Activated T-helper 1 cell treated with anti-CD3 and anti-CD28 coated beads, Interleukin-12 subunit alpha, Interleukin-12 subunit beta, Interleukin-2, Interleukin-4 antibody, amounts not matched to agents 30 ng/mL and 10 ng/mL and 1 ng/mL, durations not matched to agents 14 hours and 24 hours and 36 hours (primary cell): Measurements from ENCODE around the gene ZFP1. TPM values are rescaled to one million over a fixed set of nuclear protein-coding genes. Genes with fewer than 3 reads are reported as not detected.
"Not testable (repeated sequence)": the region's sequence is repeated elsewhere in the genome, so short reads cannot be mapped to it uniquely, and the experiment has no call there.

Source experiments
- DNase-seq: peaks from one replicate; pipeline ENCODE4 v3.0.0; 2021; ENCODE audit warnings: low spot score
- H3K27ac Mint-ChIP-seq: one replicate; pipeline ENCODE4 v1.8.0; 2021; ENCODE audit warnings: mild to moderate bottlenecking, mixed read lengths
- H3K27me3 Mint-ChIP-seq: one replicate; pipeline ENCODE4 v1.8.0; 2022; ENCODE audit warnings: mild to moderate bottlenecking, moderate library complexity, mixed read lengths; ENCODE audit not compliant: insufficient read depth
- H3K36me3 Mint-ChIP-seq: one replicate; pipeline ENCODE4 v1.8.0; 2021; ENCODE audit warnings: low read depth, mixed read lengths
- H3K4me1 Mint-ChIP-seq: one replicate; pipeline ENCODE4 v1.8.0; 2021; ENCODE audit warnings: low read depth, mixed read lengths
- H3K4me3 Mint-ChIP-seq: one replicate; pipeline ENCODE4 v1.8.0; 2021; ENCODE audit warnings: mild to moderate bottlenecking, moderate library complexity, mixed read lengths
- H3K9me3 Mint-ChIP-seq: one replicate; pipeline ENCODE4 v1.8.0; 2021; ENCODE audit warnings: mixed read lengths
- intact Hi-C: fragments of 100-400 bp; cut with micrococcal nuclease; formaldehyde crosslinking; loops from one replicate; pipeline ENCODE4 v1.15.1; 2024
- total RNA-seq: library from RNA; stranded (reverse); gene quantifications from 2 replicates; pipeline ENCODE4 v1.2.3, GENCODE V29; 2022

ZFP1 gene
- total RNA-seq, 1 donor from 2014 or later: 12.3 TPM

GRCh38 chr16:75116081-75116910 lies 32.0 kb upstream of the ZFP1 start, which contains the start of gene LDHD:
Gene LDHD, minus strand, starts transcription at chr16:75116780. Its CDS starts 60 bp downstream, at chr16:75116720.
- Mint-ChIP-seq H3K9me3 (peaks cover 2% of the 10 kb centered on the region), H3K27me3 (no peaks in the 10 kb centered on the region), H3K36me3 (peaks cover under 1% of the 10 kb centered on the region), H3K4me1 (peaks cover 8% of the 10 kb centered on the region), H3K27ac (no peak within 1 kb of the TSS), H3K4me3 (peak within 1 kb of the TSS; percentile 45)
- intact Hi-C loops: no loop called here
- DNase-seq: no peak

GRCh38 chr16:75116911-75117245 lies 31.4 kb upstream of the ZFP1 start:
- Mint-ChIP-seq H3K4me1 (peaks cover 2% of the 10 kb centered on the region), H3K4me3 (no peak overlapping the region), H3K27me3 (no peaks in the 10 kb centered on the region), H3K9me3 (peaks cover 6% of the 10 kb centered on the region), H3K36me3 (peaks cover 1% of the 10 kb centered on the region), H3K27ac (no peak overlapping the region)
- DNase-seq: no peak
- intact Hi-C loops: no loop called here

GRCh38 chr16:75118943-75119539 lies 29.3 kb upstream of the ZFP1 start:
- H3K27ac Mint-ChIP-seq: no peak overlapping the region
- H3K27me3 Mint-ChIP-seq: no peaks in the 10 kb centered on the region
- H3K36me3 Mint-ChIP-seq: peaks cover 1% of the 10 kb centered on the region
- H3K4me1 Mint-ChIP-seq: no peaks in the 10 kb centered on the region
- H3K9me3 Mint-ChIP-seq: peaks cover 15% of the 10 kb centered on the region
- no peak for DNase-seq
- intact Hi-C loops: no loop called here
- H3K4me3 Mint-ChIP-seq: no peak overlapping the region

- Mint-ChIP-seq H3K36me3 (peaks cover 1% of the 10 kb centered on the region), H3K4me3 (no peak overlapping the region), H3K27me3 (no peaks in the 10 kb centered on the region), H3K4me1 (no peaks in the 10 kb centered on the region), H3K9me3 (peaks cover 15% of the 10 kb centered on the region), H3K27ac (no peak overlapping the region)
- intact Hi-C loops: no loop called here
- no peak for DNase-seq
These were observed 28.1 kb upstream of the ZFP1 start for GRCh38 chr16:75120253-75120652.

- H3K4me1 Mint-ChIP-seq: no peaks in the 10 kb centered on the region
- no peak overlapping the region for H3K27ac Mint-ChIP-seq
- no peak overlapping the region for H3K4me3 Mint-ChIP-seq
- no peaks in the 10 kb centered on the region for H3K27me3 Mint-ChIP-seq
- no peak for DNase-seq
- H3K36me3 Mint-ChIP-seq: peaks cover 1% of the 10 kb centered on the region
- intact Hi-C loops: no loop called here
- peaks cover 17% of the 10 kb centered on the region for H3K9me3 Mint-ChIP-seq
These were observed 26.3 kb upstream of the ZFP1 start for GRCh38 chr16:75121949-75122568.

- intact Hi-C loops: no loop called here
- no peak overlapping the region for H3K4me3 Mint-ChIP-seq
- H3K36me3 Mint-ChIP-seq: peaks cover 3% of the 10 kb centered on the region
- peaks cover 2% of the 10 kb centered on the region for H3K27me3 Mint-ChIP-seq
- no peaks in the 10 kb centered on the region for H3K4me1 Mint-ChIP-seq
- no peak overlapping the region for H3K27ac Mint-ChIP-seq
- DNase-seq: no peak
- peaks cover 22% of the 10 kb centered on the region for H3K9me3 Mint-ChIP-seq
These were observed 25.7 kb upstream of the ZFP1 start for GRCh38 chr16:75122609-75123008.

- H3K36me3 Mint-ChIP-seq: peaks cover 1% of the 10 kb centered on the region
- peaks cover 16% of the 10 kb centered on the region for H3K9me3 Mint-ChIP-seq
- no peak for DNase-seq
- no peak overlapping the region for H3K27ac Mint-ChIP-seq
- intact Hi-C loops: no loop called here
- peaks cover 9% of the 10 kb centered on the region for H3K4me1 Mint-ChIP-seq
- H3K4me3 Mint-ChIP-seq: no peak overlapping the region
- H3K27me3 Mint-ChIP-seq: peaks cover 2% of the 10 kb centered on the region
These were observed 20.5 kb upstream of the ZFP1 start for GRCh38 chr16:75127713-75128415.

GRCh38 chr16:75129421-75130149 lies 18.7 kb upstream of the ZFP1 start:
- H3K27ac Mint-ChIP-seq, H3K4me3 Mint-ChIP-seq, H3K4me1 Mint-ChIP-seq, intact Hi-C loops, H3K27me3 Mint-ChIP-seq, DNase-seq, H3K36me3 Mint-ChIP-seq: not testable (repeated sequence)
- H3K9me3 Mint-ChIP-seq: peaks cover 16% of the 10 kb centered on the region

GRCh38 chr16:75130150-75130771 lies 18.1 kb upstream of the ZFP1 start:
- Mint-ChIP-seq H3K4me1 (peaks cover 9% of the 10 kb centered on the region), H3K27me3 (peaks cover 2% of the 10 kb centered on the region), H3K9me3 (peaks cover 16% of the 10 kb centered on the region), H3K36me3 (peaks cover 1% of the 10 kb centered on the region), H3K4me3 (no peak overlapping the region), H3K27ac (no peak overlapping the region)
- intact Hi-C loops: no loop called here
- DNase-seq: no peak

- Mint-ChIP-seq H3K9me3 (peaks cover 16% of the 10 kb centered on the region), H3K4me3 (no peak overlapping the region), H3K36me3 (peaks cover 1% of the 10 kb centered on the region), H3K4me1 (peaks cover 9% of the 10 kb centered on the region), H3K27me3 (peaks cover 2% of the 10 kb centered on the region), H3K27ac (no peak overlapping the region)
- DNase-seq: no peak
- intact Hi-C loops: no loop called here
These were observed 17.2 kb upstream of the ZFP1 start for GRCh38 chr16:75131081-75131480.

- peaks cover 2% of the 10 kb centered on the region for H3K27me3 Mint-ChIP-seq
- H3K27ac Mint-ChIP-seq: no peak overlapping the region
- H3K4me1 Mint-ChIP-seq: peaks cover 8% of the 10 kb centered on the region
- no peaks in the 10 kb centered on the region for H3K9me3 Mint-ChIP-seq
- H3K36me3 Mint-ChIP-seq: no peaks in the 10 kb centered on the region
- intact Hi-C loops: no loop called here
- no peak for DNase-seq
- H3K4me3 Mint-ChIP-seq: peak overlapping the region; percentile 23
These were observed 10.1 kb upstream of the ZFP1 start for GRCh38 chr16:75138233-75138632.

- Mint-ChIP-seq H3K9me3 (no peaks in the 10 kb centered on the region), H3K4me1 (peaks cover 8% of the 10 kb centered on the region), H3K27ac (no peak overlapping the region), H3K27me3 (peaks cover 2% of the 10 kb centered on the region), H3K36me3 (no peaks in the 10 kb centered on the region), H3K4me3 (peak overlapping the region; percentile 23)
- intact Hi-C loops: no loop called here
- peak; percentile 3 for DNase-seq
These were observed 9.7 kb upstream of the ZFP1 start for GRCh38 chr16:75138636-75139035.
